ENCODE data around the gene CTIF. TPM values are rescaled to one million over a fixed set of nuclear protein-coding genes. Genes with fewer than 3 reads are reported as not detected.
"Not testable (repeated sequence)": the region's sequence is repeated elsewhere in the genome, so short reads cannot be mapped to it uniquely, and the experiment has no call there.

The CTIF gene
- total and polyA plus RNA-seq, 4 donors, result 12.2 to 45.7 (median 32.6) TPM

DNA sequence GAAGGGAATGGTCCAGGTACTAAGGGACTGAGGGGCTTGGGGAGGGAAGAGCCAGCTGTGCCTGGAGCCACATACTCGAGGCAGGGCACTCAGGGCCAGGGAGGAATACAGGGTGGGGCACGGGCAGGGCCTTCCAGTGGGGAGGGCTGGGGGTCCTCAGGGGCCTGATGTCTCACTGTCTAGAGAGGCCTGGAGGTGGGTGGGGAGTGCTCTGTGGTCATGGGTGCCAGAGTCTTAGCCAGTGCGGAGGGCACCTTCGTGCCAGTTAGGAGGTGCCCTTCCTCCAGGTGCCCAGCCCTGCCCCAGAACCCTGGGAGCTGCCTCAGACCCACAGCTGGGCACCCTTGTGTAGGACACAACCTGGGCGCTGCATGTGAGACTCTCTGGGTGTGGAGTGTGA, 330.8 kb downstream of the CTIF start:
- Histone ChIP-seq H3K9me3 (ENCODE audit: control insufficient read depth in 4 of 4, insufficient read depth in 3 of 4, low read length in 3 of 4) (peaks cover 0 to 4% (median 0%) of the 10 kb centered on the region in 4 donors), H3K27ac (ENCODE audit: low read depth in 1 of 2, low read length in 1 of 2) (no peak overlapping the region), H3K4me3 (no peak overlapping the region), H3K36me3 (ENCODE audit: control insufficient read depth in 4 of 4, insufficient read depth in 4 of 4, low read length in 4 of 4) (no peaks in the 10 kb centered on the region), H3K27me3 (ENCODE audit: control insufficient read depth in 3 of 3, insufficient read depth in 3 of 3, low read length in 2 of 3) (no peaks in the 10 kb centered on the region), H3K4me1 (ENCODE audit: control insufficient read depth in 5 of 5, insufficient read depth in 5 of 5, low read length in 5 of 5) (peaks cover 0 to 16% (median 5%) of the 10 kb centered on the region in 5 donors), H3K9ac (ENCODE audit: insufficient read depth in 1 of 2, low read length in 2 of 2) (no peak overlapping the region)
- ATAC-seq (ENCODE audit: insufficient read depth, low FRiP score) (no peak), DNase-seq (no peak)
- TF ChIP-seq, protein P1, sequence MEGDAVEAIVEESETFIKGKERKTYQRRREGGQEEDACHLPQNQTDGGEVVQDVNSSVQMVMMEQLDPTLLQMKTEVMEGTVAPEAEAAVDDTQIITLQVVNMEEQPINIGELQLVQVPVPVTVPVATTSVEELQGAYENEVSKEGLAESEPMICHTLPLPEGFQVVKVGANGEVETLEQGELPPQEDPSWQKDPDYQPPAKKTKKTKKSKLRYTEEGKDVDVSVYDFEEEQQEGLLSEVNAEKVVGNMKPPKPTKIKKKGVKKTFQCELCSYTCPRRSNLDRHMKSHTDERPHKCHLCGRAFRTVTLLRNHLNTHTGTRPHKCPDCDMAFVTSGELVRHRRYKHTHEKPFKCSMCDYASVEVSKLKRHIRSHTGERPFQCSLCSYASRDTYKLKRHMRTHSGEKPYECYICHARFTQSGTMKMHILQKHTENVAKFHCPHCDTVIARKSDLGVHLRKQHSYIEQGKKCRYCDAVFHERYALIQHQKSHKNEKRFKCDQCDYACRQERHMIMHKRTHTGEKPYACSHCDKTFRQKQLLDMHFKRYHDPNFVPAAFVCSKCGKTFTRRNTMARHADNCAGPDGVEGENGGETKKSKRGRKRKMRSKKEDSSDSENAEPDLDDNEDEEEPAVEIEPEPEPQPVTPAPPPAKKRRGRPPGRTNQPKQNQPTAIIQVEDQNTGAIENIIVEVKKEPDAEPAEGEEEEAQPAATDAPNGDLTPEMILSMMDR (IDR thresholded peaks at IDR 0.05; ENCODE audit: control extremely low read depth, extremely low read depth), result no peak
- WGBS, 2 donors, result 81 to 86% methylated on average over 5 of the region's 5 CpGs

GRCh38 chr18:48870926-48871325, 332.1 kb downstream of the CTIF start:
- not testable (repeated sequence) for H3K36me3 ChIP-seq (ENCODE audit: control insufficient read depth in 4 of 4, insufficient read depth in 4 of 4, low read length in 4 of 4); H3K9ac ChIP-seq (ENCODE audit: insufficient read depth in 1 of 2, low read length in 2 of 2); DNase-seq; ATAC-seq (ENCODE audit: insufficient read depth, low FRiP score); H3K27me3 ChIP-seq (ENCODE audit: control insufficient read depth in 3 of 3, insufficient read depth in 3 of 3, low read length in 2 of 3); H3K4me3 ChIP-seq; H3K9me3 ChIP-seq (ENCODE audit: control insufficient read depth in 4 of 4, insufficient read depth in 3 of 4, low read length in 3 of 4); H3K27ac ChIP-seq (ENCODE audit: low read depth in 1 of 2, low read length in 1 of 2)
- WGBS, 2 donors, result 91 to 94% methylated on average over 13 of the region's 13 CpGs
- H3K4me1 ChIP-seq (ENCODE audit: control insufficient read depth in 5 of 5, insufficient read depth in 5 of 5, low read length in 5 of 5), result peaks cover 0 to 20% (median 5%) of the 10 kb centered on the region in 5 donors

DNA sequence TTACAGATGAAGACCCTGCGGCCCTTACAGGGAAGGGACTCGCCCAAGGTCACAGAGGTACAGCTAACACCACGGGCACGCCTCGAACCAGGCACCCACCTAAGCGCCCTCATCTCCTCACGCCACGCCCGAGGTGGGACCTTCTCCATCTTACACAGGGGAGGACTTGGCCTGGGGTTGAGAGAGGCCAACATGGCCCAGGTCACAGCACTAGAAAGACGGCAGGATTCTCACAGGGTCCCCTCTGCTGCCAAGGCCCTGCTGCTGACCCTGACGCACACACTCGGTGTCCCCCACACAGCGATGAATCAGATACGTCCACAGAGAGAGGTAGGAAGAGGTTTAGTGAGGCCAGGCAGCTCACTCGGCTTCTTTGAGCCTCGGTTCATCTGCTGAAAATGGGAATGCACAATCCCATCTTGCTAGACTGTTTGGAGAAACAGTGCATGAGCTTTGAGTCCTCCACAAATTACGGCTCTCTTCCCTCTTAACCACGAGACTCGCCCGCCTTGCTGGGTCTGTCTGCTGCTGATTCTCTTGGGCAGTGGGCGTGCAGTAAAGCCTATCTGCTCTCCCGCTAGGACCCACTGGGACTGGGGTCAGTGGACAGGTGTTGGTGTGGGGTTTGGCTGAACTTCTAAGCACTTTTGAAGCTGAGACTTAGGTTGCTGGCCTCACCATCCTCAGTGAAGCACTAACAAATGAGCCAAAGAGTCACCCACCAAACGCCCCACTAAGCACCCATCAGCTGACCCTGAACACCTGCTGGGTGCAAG, 332.7 kb downstream of the CTIF start:
- 92% methylated on average over 23 of the region's 23 CpGs for WGBS, 2 donors
- no peak overlapping the region for H3K4me3 ChIP-seq
- H3K36me3 ChIP-seq (ENCODE audit: control insufficient read depth in 4 of 4, insufficient read depth in 4 of 4, low read length in 4 of 4), result no peaks in the 10 kb centered on the region
- H3K27me3 ChIP-seq (ENCODE audit: control insufficient read depth in 3 of 3, insufficient read depth in 3 of 3, low read length in 2 of 3), result no peaks in the 10 kb centered on the region
- H3K9me3 ChIP-seq (ENCODE audit: control insufficient read depth in 4 of 4, insufficient read depth in 3 of 4, low read length in 3 of 4), result no peaks in the 10 kb centered on the region
- H3K27ac ChIP-seq (ENCODE audit: low read depth in 1 of 2, low read length in 1 of 2), result no peak overlapping the region
- H3K4me1 ChIP-seq (ENCODE audit: control insufficient read depth in 5 of 5, insufficient read depth in 5 of 5, low read length in 5 of 5), result peaks cover 0 to 18% (median 3%) of the 10 kb centered on the region in 5 donors
- ATAC-seq (ENCODE audit: insufficient read depth, low FRiP score) (no peak), DNase-seq (no peak)
- no peak overlapping the region for H3K9ac ChIP-seq (ENCODE audit: insufficient read depth in 1 of 2, low read length in 2 of 2)
- TF ChIP-seq, protein P1 (IDR thresholded peaks at IDR 0.05; ENCODE audit: control extremely low read depth, extremely low read depth), result no peak

GRCh38 chr18:48872234-48873145, 333.7 kb downstream of the CTIF start:
- no peak overlapping the region for H3K27ac ChIP-seq (ENCODE audit: low read depth in 1 of 2, low read length in 1 of 2)
- no peaks in the 10 kb centered on the region for H3K27me3 ChIP-seq (ENCODE audit: control insufficient read depth in 3 of 3, insufficient read depth in 3 of 3, low read length in 2 of 3)
- no peak overlapping the region for H3K4me3 ChIP-seq
- WGBS, 2 donors, result 87 to 89% methylated on average over 20 of the region's 20 CpGs
- peaks cover 0 to 14% (median 0%) of the 10 kb centered on the region in 5 donors for H3K4me1 ChIP-seq (ENCODE audit: control insufficient read depth in 5 of 5, insufficient read depth in 5 of 5, low read length in 5 of 5)
- no peaks in the 10 kb centered on the region for H3K9me3 ChIP-seq (ENCODE audit: control insufficient read depth in 4 of 4, insufficient read depth in 3 of 4, low read length in 3 of 4)
- ATAC-seq (ENCODE audit: insufficient read depth, low FRiP score) (no peak), DNase-seq (no peak)
- TF ChIP-seq, protein P1 (IDR thresholded peaks at IDR 0.05; ENCODE audit: control extremely low read depth, extremely low read depth), result no peak
- no peaks in the 10 kb centered on the region for H3K36me3 ChIP-seq (ENCODE audit: control insufficient read depth in 4 of 4, insufficient read depth in 4 of 4, low read length in 4 of 4)
- H3K9ac ChIP-seq (ENCODE audit: insufficient read depth in 1 of 2, low read length in 2 of 2), result no peak overlapping the region
